Measurements from ENCODE around the gene TIE1.

Gene TIE1

DNA sequence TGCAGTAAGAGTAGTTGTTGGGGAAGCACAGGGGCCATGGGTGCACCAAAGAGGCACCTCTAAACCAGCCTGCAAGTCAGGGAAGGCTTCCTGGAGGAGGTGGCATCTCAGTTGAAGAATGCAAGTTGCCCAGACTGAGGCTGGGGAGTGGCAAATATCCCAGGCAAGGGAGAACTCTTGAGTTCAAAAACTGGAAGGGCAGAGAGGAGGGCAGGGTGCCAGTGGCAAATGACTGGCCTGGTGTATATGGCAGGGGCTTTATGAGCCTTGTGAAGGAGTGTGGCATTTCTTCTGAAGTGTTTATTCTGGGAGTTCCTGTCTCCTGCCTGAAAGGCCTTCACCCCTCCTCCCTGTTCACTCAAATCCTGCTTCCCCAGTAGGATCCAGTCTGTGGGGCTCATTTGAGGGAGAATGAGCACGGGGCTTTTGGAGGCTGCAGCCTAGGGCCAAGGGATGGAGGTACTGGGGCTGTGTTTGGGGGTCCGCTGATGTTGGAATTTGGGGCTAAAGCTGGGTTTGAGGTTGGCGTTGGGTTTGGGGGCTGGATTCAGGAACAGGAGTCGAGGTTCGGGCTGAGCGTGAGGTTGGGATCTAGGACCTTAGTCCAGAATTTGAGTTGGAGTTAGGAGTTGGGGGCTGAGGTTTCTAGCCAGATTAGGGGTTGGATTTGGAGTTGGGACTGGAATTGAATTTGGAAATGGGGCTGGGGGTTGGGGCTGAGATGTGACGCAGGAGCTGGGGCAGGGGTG is 31.0 kb upstream of the TIE1 start, which contains the start of gene TMEM125:
TSS of gene TMEM125 (plus strand) at position 357 of the 749 bp plus-strand sequence. CDS start 2,740 bp downstream, outside the sequence.
- in situ Hi-C loops (cut with HindIII; ENCODE audit: low pct_unique_long_range_greater_than_20kb, low sequenced_read_pairs): no loop called here
- peak in 1 of 2 experiments; percentile 62 for DNase-seq (ENCODE audit: low read depth in 1 of 2, low spot score in 1 of 2)
- TF ChIP-seq JUND (IDR thresholded peaks at IDR 0.05; ENCODE audit: low read depth): no peak

- no peak for TF ChIP-seq JUND (IDR thresholded peaks at IDR 0.05; ENCODE audit: low read depth)
- peak; percentile 94 to 96 for DNase-seq (ENCODE audit: low read depth in 1 of 2, low spot score in 1 of 2)
Measured at GRCh38 chr1:43270421-43271095, 30.2 kb upstream of the TIE1 start.

GRCh38 chr1:43271186-43272118 is 29.3 kb upstream of the TIE1 start:
- no peak for TF ChIP-seq JUND (IDR thresholded peaks at IDR 0.05; ENCODE audit: low read depth)
- DNase-seq (ENCODE audit: low read depth in 1 of 2, low spot score in 1 of 2): no peak
- in situ Hi-C loops (cut with HindIII; ENCODE audit: low pct_unique_long_range_greater_than_20kb, low sequenced_read_pairs): no loop called here

More at GRCh38 chr1:43270421-43271095, 30.2 kb upstream of the TIE1 start:
- in situ Hi-C loops (cut with HindIII; ENCODE audit: low pct_unique_long_range_greater_than_20kb, low sequenced_read_pairs): no loop called here

GRCh38 chr1:43272161-43272560 is 28.6 kb upstream of the TIE1 start:
- no peak for TF ChIP-seq JUND (IDR thresholded peaks at IDR 0.05; ENCODE audit: low read depth)
- in situ Hi-C loops (cut with HindIII; ENCODE audit: low pct_unique_long_range_greater_than_20kb, low sequenced_read_pairs): no loop called here
- no peak for DNase-seq (ENCODE audit: low read depth in 1 of 2, low spot score in 1 of 2)

DNA sequence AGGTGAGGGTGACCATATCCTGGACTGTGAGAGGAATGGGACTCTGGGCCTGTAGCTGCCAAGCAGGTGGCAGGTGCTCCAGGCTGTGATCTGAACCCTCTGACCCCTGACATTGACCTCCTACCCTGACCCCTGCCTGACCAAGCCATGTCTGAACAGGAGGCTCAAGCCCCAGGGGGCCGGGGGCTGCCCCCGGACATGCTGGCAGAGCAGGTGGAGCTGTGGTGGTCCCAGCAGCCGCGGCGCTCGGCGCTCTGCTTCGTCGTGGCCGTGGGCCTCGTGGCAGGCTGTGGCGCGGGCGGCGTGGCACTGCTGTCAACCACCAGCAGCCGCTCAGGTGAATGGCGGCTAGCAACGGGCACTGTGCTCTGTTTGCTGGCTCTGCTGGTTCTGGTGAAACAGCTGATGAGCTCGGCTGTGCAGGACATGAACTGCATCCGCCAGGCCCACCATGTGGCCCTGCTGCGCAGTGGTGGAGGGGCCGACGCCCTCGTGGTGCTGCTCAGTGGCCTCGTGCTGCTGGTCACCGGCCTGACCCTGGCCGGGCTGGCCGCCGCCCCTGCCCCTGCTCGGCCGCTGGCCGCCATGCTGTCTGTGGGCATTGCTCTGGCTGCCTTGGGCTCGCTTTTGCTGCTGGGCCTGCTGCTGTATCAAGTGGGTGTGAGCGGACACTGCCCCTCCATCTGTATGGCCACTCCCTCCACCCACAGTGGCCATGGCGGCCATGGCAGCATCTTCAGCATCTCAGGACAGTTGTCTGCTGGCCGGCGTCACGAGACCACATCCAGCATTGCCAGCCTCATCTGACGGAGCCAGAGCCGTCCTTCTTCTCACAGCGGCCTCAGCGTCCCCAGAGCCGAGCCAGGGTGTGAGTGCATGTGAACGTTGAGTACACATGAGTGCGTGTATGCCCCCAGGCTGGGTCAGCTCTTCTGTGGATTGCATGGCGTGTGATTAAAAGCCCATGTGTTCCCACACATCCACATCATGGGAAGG is 27.9 kb upstream of the TIE1 start:
- DNase-seq (ENCODE audit: low read depth in 1 of 2, low spot score in 1 of 2): no peak
- in situ Hi-C loops (cut with HindIII; ENCODE audit: low pct_unique_long_range_greater_than_20kb, low sequenced_read_pairs): no loop called here
- TF ChIP-seq JUND (IDR thresholded peaks at IDR 0.05; ENCODE audit: low read depth): no peak

DNA sequence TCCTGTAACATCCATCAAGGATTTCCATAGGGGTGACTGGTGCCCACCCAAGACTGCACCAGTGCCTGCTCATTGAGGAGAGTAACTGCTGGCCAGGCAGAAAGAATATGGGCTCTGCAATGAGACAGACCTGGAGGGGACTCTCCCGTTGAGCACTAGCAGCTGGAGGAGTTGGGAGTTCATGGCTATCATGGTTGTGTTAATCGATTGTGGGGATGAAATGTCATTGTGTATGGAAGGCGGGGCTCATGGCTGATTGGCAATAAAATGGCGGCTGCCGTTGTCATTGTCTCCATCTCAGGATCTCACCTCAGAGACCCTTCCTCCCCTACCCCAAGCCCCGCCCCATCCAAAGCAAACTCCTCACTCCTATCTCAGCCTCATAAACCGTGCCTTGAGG is 27.1 kb upstream of the TIE1 start:
- no peak for DNase-seq (ENCODE audit: low read depth in 1 of 2, low spot score in 1 of 2)
- in situ Hi-C loops (cut with HindIII; ENCODE audit: low pct_unique_long_range_greater_than_20kb, low sequenced_read_pairs): no loop called here
- TF ChIP-seq JUND (IDR thresholded peaks at IDR 0.05; ENCODE audit: low read depth): no peak

DNA sequence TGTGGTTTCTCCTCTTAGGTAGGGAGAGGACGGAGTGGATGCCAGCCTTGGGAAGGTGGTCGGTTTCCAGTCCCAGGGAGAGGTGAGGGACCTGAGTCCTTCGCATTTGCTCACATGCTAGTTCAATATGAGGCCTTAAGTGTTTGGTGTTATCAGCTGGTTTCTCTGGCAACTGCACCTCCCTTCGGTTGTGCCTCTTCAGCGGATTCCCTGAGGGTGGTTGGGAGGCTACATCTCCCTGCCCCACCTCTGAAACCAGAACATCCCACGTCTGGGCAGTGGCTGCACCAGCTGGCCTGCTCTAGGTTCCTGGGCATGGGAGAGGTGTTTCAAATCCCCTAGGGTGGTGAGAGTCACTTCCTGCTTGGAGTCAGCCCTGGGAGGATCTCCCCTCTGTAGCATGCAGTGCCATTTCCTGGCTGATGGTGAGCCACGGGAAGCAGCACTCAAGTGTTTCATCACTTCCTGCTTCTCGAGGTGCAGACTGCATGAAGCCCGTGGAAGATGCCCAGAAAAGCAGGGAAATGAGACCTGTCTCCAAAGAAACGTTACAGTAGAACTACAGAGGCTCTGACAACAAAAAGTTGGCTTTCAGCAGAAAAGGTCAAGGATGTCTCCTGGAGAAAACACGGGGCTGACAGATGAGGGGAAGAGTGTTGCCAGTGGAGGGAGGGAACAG is 26.5 kb upstream of the TIE1 start:
- in situ Hi-C loops (cut with HindIII; ENCODE audit: low pct_unique_long_range_greater_than_20kb, low sequenced_read_pairs): no loop called here
- TF ChIP-seq JUND (IDR thresholded peaks at IDR 0.05; ENCODE audit: low read depth): no peak
- DNase-seq (ENCODE audit: low read depth in 1 of 2, low spot score in 1 of 2): no peak

DNA sequence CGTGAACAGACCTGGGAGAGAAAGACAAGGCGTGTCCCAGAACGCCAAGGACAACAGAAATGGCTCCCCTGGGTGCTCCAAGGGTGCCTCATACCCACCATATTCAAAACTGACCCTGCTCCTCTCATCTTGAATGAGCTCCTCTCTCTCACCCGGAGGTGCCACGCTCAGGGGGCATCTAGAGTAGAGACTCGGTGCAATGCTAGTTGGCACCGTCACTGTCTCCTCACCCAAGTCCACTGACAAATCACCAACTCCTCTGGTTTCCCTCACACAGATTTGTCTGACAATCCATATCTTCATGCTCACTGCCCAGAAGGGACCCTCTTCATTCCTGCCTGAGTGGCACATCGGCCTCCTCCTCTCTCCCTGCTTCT is 26.0 kb upstream of the TIE1 start:
- no peak for TF ChIP-seq JUND (IDR thresholded peaks at IDR 0.05; ENCODE audit: low read depth)
- in situ Hi-C loops (cut with HindIII; ENCODE audit: low pct_unique_long_range_greater_than_20kb, low sequenced_read_pairs): no loop called here

DNA sequence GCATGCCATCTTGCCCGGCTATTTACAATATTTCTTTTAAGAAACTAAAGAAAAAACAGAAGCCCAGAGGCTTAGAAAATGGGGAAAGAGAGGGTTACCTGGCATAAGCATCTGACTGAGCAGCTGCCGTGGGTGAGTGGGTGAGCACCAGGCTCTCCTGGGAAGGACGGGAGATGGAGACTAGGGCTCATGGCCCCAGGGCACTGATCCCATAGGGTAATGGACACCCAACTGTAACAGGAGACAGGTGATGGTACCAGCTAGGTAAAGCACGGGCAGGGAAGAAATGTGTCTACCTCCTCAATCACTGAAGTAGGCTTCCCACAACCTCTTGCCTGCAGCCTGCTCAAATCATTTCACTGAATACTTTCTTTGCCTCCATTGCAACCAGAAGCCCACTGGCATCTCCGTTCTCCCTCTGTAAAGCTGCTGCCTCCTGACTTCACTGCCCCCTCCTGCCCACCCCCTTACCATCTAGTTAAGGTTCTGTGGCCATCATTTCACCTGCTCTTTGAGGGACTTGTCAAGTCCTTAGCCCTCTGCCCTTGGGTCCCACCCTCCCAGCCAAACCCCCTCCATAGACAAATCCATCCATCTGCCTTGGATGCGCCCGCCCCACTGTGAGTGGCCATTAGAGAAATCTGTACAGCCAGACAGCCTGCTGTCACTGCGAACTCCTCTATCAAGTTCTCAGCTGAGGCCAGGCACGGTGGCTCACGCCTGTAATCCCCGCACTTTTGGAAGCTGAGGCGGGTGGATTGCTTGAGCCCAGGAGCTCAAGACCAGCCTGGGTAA is 24.8 kb upstream of the TIE1 start:
- DNase-seq (ENCODE audit: low read depth in 1 of 2, low spot score in 1 of 2): no peak
- TF ChIP-seq JUND (IDR thresholded peaks at IDR 0.05; ENCODE audit: low read depth): no peak
- in situ Hi-C loops (cut with HindIII; ENCODE audit: low pct_unique_long_range_greater_than_20kb, low sequenced_read_pairs): no loop called here

More for the DNA sequence above, 26.0 kb upstream of the TIE1 start:
- DNase-seq (ENCODE audit: low read depth in 1 of 2, low spot score in 1 of 2): no peak

DNA sequence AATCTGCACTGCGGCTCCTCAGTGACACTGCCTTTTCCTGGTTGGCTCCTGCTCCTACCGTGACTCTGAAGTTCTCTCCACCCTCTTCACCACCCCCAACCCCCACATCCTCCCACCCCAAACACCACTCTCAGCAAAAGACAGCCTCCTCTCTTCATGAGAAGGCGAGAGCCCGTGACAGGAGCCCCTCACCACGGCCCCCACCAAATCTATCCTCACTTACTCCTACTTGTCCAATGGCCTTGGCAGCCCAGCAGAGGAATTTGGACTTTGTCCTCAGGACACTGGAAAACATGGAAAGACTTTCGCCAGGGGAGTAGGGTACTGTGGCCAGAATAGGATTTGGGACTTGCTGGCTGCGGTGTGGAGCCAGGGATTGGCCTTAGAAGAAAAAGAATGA is 24.1 kb upstream of the TIE1 start:
- no peak for DNase-seq (ENCODE audit: low read depth in 1 of 2, low spot score in 1 of 2)
- no peak for TF ChIP-seq JUND (IDR thresholded peaks at IDR 0.05; ENCODE audit: low read depth)
- in situ Hi-C loops (cut with HindIII; ENCODE audit: low pct_unique_long_range_greater_than_20kb, low sequenced_read_pairs): no loop called here
